Tibial nerve (tissue), 4 donors: Measurements from ENCODE around the gene TOR1AIP2. TPM values are rescaled to one million over a fixed set of nuclear protein-coding genes. Genes with fewer than 3 reads are reported as not detected.

ENCODE experiments used
- DNase-seq, 2 donors: peaks; one replicate each; pipeline ENCODE4 v3.0.0-alpha.2; 2019; ENCODE audit warnings: low spot score in 2 of 2
- H3K27ac ChIP-seq, 4 donors: fragments of 200-600 bp; sonication (generic) in 3 of 4; one replicate each; pipeline ENCODE4 v1.5.1; 2017 to 2019; ENCODE audit warnings: mild to moderate bottlenecking in 1 of 4
- H3K27me3 ChIP-seq, 2 donors: fragments of 200-600 bp; sonication (generic) in 1 of 2; one replicate each; pipeline versions ENCODE4 v1.5.1 to v1.6.0; 2017 to 2019
- H3K36me3 ChIP-seq, 3 donors: fragments of 200-600 bp; sonication (generic); one replicate each; pipeline ENCODE4 v1.5.1; 2018 to 2019
- H3K4me1 ChIP-seq, 4 donors: fragments of 200-600 bp; sonication (generic) in 3 of 4; one replicate each; pipeline ENCODE4 v1.5.1; 2017 to 2019
- H3K4me3 ChIP-seq, 4 donors: fragments of 200-600 bp; sonication (generic) in 3 of 4; one replicate each; pipeline ENCODE4 v1.5.1; 2017 to 2019; ENCODE audit warnings: mild to moderate bottlenecking in 1 of 4, moderate library complexity in 1 of 4
- H3K9me3 ChIP-seq, 4 donors: fragments of 200-600 bp; sonication (generic) in 3 of 4; one replicate each; pipeline ENCODE4 v1.5.1; 2017 to 2019
- EP300 ChIP-seq, 2 donors: sonication (generic); formaldehyde crosslinking; IDR thresholded peaks; one replicate each; pipeline ENCODE4 v1.6.1; 2017; ENCODE audit warnings: antibody characterized with exemption in 2 of 2, mild to moderate bottlenecking in 1 of 2
- POLR2A ChIP-seq, 2 donors: fragments of 450-650 bp; IDR thresholded peaks; one replicate each; pipeline ENCODE4 v1.6.1; 2017; ENCODE audit warnings: antibody characterized with exemption in 2 of 2, mild to moderate bottlenecking in 2 of 2, moderate library complexity in 2 of 2
- WGBS, 2 donors: methylation state at CpG; one replicate each; pipeline ENCODE4 v1.1.5; 2018; 5-methylcytosine and 5-hydroxymethylcytosine counted together
- total RNA-seq, 4 donors: library from RNA; depleted of rRNA; stranded (reverse); fragments of >200 nt; gene quantifications; one replicate each; pipeline ENCODE4 v1.1.0, GENCODE V29; 2016
- TF ChIP-seq, protein P1 (sequence below), 5 experiments: fragments of 200-600 bp in 3 of 5; fragments of 450-650 bp in 2 of 5; sonication (generic) in 3 of 5; IDR thresholded peaks; one replicate each; pipeline ENCODE4 v1.5.1; 2016 to 2019; ENCODE audit warnings: antibody characterized with exemption in 5 of 5, mild to moderate bottlenecking in 3 of 5, moderate library complexity in 2 of 5

TOR1AIP2 gene
- total RNA-seq, 4 donors from 2014 or later = 55.7 to 77.5 (median 59.0) TPM

DNA sequence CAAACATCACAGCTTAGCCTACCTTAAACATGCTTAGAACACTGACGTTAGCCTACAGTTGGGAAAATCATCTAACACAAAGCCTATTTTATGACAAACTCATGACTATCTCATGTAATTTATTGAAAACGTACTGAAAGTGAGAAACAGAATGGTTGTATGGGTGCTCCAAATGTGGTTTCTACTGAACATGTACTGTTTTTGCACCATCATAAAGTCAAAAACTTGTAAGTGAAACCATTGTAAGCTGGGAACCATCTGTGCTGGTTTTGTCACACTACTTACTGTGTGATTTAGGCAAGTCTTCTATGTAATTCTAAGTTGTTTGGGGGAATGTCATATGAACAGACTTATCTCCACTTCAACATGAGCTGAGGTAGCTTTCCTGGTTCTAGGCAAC is 55.5 kb downstream of the TOR1AIP2 start:
- Histone ChIP-seq H3K4me3 (no peak overlapping the region), H3K27ac (no peak overlapping the region), H3K27me3 (no peaks in the 10 kb centered on the region), H3K36me3 (no peaks in the 10 kb centered on the region), H3K9me3 (no peaks in the 10 kb centered on the region), H3K4me1 (peaks cover 0 to 17% (median 0%) of the 10 kb centered on the region in 4 donors)
- TF ChIP-seq EP300 (IDR thresholded peaks at IDR 0.05) = no peak
- no peak for TF ChIP-seq POLR2A (IDR thresholded peaks at IDR 0.05)
- TF ChIP-seq, protein P1, sequence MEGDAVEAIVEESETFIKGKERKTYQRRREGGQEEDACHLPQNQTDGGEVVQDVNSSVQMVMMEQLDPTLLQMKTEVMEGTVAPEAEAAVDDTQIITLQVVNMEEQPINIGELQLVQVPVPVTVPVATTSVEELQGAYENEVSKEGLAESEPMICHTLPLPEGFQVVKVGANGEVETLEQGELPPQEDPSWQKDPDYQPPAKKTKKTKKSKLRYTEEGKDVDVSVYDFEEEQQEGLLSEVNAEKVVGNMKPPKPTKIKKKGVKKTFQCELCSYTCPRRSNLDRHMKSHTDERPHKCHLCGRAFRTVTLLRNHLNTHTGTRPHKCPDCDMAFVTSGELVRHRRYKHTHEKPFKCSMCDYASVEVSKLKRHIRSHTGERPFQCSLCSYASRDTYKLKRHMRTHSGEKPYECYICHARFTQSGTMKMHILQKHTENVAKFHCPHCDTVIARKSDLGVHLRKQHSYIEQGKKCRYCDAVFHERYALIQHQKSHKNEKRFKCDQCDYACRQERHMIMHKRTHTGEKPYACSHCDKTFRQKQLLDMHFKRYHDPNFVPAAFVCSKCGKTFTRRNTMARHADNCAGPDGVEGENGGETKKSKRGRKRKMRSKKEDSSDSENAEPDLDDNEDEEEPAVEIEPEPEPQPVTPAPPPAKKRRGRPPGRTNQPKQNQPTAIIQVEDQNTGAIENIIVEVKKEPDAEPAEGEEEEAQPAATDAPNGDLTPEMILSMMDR (IDR thresholded peaks at IDR 0.05) = no peak
- 79 to 97% methylated on average over 2 of the region's 2 CpGs for WGBS, 2 donors
- DNase-seq = no peak

DNA sequence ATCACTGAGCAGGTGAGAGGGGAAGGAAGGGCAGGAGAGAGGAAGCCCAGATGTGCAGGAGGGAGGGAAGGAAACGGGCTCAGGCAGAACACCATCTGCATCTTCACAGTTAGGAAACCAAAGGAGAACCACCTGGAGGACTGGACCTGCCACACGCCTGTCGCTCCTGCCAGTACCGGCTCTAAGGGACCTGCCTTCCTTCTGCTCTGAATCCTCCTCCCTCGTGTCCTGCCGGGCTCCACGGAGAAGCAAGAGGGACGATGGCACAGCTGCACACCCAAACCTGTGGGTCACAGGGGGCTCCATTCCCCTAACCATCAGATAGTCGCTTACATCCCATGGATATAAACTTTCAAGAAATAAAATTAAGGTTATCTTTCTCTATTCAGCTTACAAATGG is 56.1 kb downstream of the TOR1AIP2 start:
- TF ChIP-seq, protein P1 (IDR thresholded peaks at IDR 0.05) = no peak
- TF ChIP-seq EP300 (IDR thresholded peaks at IDR 0.05) (no peak), POLR2A (IDR thresholded peaks at IDR 0.05) (no peak)
- peaks cover 0 to 23% (median 0%) of the 10 kb centered on the region in 4 donors for H3K4me1 ChIP-seq
- H3K27me3 ChIP-seq = no peaks in the 10 kb centered on the region
- WGBS, 2 donors = 88 to 91% methylated on average over 9 of the region's 9 CpGs
- no peak for DNase-seq
- no peaks in the 10 kb centered on the region for H3K9me3 ChIP-seq
- H3K4me3 ChIP-seq = no peak overlapping the region
- no peaks in the 10 kb centered on the region for H3K36me3 ChIP-seq
- H3K27ac ChIP-seq = no peak overlapping the region

DNA sequence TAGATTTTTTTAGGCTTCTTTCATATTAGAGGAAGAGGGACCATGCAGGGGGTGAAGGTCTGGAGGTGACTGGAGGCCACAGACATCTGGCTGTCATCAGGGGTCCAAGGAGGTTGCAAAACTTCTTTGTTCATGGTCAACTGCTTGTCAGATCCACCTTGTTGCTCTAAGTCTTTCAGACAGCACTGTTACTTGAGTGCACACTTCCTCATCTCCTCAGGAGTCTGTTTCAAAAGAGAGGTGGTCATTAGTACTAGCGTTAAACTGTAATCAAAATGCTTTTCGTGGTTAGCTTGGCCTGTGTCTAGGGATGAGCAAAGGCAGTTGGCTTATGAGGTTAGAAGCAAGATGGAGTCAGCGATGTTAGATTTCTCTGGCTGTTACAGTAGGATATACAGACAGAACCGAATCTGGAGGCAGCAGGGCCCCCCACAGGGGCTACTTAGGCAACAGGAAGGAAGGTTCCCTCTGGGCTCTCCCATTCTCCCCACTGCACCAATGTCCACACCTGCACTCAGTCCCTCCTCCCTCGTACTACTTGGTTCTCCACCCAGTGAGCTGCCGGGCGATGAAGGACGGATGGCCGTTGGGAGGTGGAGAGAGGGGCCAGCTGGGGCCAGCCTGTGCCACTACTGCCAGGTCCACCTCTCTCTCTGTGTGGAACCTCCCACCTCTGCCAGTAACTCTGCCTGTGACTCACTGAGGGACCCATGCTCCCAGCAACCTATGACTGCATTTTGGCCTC is 57.2 kb downstream of the TOR1AIP2 start:
- DNase-seq = no peak
- WGBS, 2 donors = 83 to 86% methylated on average over 9 of the region's 9 CpGs
- Histone ChIP-seq H3K27ac (no peak overlapping the region), H3K36me3 (no peaks in the 10 kb centered on the region), H3K4me1 (peaks cover 0 to 34% (median 3%) of the 10 kb centered on the region in 4 donors), H3K4me3 (no peak overlapping the region), H3K9me3 (no peaks in the 10 kb centered on the region), H3K27me3 (no peaks in the 10 kb centered on the region)
- no peak for TF ChIP-seq EP300 (IDR thresholded peaks at IDR 0.05)
- no peak for TF ChIP-seq POLR2A (IDR thresholded peaks at IDR 0.05)
- TF ChIP-seq, protein P1 (IDR thresholded peaks at IDR 0.05) = no peak

DNA sequence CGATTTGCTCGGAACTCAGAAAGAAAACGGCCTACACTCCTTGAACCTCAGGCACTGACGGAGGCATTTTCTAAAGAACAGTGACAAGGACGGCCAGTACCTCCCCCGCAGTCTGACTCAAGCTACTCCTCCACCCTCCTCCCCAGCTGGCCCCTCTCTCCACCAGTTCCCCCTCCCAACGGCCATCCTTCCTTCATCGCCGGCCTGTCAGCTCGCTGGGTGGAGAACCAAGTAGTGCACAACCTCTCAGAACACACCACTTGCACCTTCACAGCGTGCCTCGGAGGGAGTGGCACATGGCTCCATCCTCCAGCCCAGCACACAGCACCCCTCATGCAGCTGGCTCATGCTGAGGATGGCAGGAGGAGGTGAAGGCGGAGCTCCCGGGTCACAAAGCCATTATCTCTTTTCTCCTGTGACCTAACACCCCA is 58.8 kb downstream of the TOR1AIP2 start:
- Histone ChIP-seq H3K27me3 (no peaks in the 10 kb centered on the region), H3K9me3 (no peaks in the 10 kb centered on the region), H3K36me3 (no peaks in the 10 kb centered on the region), H3K4me3 (no peak overlapping the region), H3K27ac (no peak overlapping the region), H3K4me1 (peaks cover 0 to 47% (median 9%) of the 10 kb centered on the region in 4 donors)
- TF ChIP-seq EP300 (IDR thresholded peaks at IDR 0.05) = no peak
- no peak for TF ChIP-seq POLR2A (IDR thresholded peaks at IDR 0.05)
- TF ChIP-seq, protein P1 (IDR thresholded peaks at IDR 0.05) = no peak
- 59 to 68% methylated on average over 14 of the region's 14 CpGs for whole genome bisulfite sequencing, 2 donors
- DNase-seq = no peak

DNA sequence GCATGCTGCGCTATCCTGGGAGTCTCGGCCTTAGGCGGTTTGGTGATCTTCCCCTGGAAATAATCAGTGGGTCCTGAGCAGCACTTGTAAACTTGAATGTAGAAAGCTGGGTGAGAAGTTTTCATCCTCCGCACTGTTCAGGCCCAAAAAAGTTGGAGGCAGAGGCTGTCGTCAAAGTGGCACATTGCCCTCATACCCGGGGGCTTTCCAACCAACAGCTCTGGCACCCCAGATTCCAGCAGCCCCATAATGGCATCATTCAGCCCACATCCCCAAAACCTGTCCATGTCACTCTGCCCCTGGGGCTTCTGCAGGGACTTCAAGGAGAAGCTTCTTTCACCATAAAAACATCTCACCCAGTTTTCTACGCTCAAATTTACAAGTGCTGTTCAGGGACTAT is 59.3 kb downstream of the TOR1AIP2 start:
- Histone ChIP-seq H3K27ac (no peak overlapping the region), H3K4me1 (peaks cover 0 to 47% (median 9%) of the 10 kb centered on the region in 4 donors), H3K27me3 (no peaks in the 10 kb centered on the region), H3K4me3 (no peak overlapping the region), H3K36me3 (no peaks in the 10 kb centered on the region), H3K9me3 (no peaks in the 10 kb centered on the region)
- WGBS, 2 donors = 87 to 91% methylated on average over 7 of the region's 7 CpGs
- no peak for DNase-seq
- no peak for TF ChIP-seq EP300 (IDR thresholded peaks at IDR 0.05)
- TF ChIP-seq, protein P1 (IDR thresholded peaks at IDR 0.05) = no peak
